Measurements from ENCODE around the gene MBNL2. TPM values are rescaled to one million over a fixed set of nuclear protein-coding genes. Genes with fewer than 3 reads are reported as not detected.

MBNL2 gene
- total RNA-seq, 1 donor from 2014 or later = 78.3 TPM

DNA sequence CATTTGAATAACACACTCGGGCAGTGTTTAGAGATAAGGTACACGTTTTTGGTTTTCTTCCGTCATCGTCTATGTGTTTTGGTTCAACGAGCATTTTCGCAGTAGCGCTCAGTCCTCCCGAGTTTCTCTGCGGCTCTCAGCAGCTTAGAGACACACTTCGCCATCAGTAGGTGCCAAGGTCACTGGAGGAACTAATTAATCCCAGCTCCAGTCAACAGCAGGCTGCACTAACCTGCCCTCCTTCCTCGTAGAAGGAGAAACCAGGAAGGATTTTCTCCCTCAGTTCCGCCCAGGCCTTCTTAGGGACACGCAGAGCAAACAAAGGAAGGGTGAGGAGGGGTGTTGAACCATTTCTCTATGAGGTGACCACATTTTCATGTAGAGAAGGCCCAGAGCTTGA lies 12.6 kb downstream of the MBNL2 start:
- no peak for DNase-seq

DNA sequence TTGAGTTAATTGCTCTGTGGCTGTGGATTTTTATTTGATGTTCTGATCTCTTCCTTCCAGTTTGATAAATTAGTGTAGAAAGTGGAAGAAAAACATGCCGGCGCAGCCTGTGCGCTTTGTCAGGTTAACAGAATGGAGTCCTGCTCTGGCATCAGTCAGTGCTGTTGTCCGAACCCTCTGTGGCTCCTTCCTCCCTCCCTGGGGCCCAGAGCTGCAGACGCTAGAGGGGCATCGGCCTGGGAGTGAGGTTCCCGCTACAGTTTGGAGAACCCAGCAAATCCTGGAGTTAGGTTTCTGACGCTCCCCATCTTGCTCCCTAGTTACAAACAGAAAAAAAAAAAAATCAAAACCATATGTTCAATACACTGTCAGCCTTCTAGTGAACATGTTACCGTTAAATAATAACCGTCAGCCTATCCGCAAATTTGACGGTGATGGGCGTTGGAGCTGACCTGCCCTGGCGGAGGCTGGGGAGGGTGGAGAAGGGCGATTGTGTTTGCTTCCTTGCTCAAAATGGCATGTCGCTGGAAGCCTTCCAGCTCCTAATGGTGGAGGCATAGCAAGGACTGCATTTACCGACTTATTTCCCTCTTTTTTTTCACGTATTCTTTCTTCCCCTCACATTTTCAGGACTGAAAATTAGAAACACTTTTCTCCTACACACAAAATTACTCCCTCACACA lies 13.6 kb downstream of the MBNL2 start:
- DNase-seq = peak; percentile 74

DNA sequence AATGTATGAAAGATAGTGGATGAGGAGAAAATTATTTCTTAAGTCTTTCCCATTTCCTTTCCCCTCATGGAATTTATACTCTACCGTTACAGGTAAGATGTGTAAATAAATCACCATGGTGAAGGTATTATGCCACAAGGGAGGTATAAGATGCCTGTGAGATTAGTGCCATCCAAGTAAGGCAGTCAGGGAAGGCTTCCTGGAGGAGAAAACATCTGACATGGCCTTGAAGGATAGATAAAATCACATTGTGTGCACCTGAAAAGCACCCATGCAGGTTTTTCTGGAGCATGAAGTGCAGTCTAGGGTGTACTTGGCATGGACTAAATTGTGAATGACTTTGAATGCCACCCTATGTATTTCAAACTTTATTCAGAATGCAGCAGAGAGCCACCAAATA lies 15.3 kb downstream of the MBNL2 start:
- no peak for DNase-seq

DNA sequence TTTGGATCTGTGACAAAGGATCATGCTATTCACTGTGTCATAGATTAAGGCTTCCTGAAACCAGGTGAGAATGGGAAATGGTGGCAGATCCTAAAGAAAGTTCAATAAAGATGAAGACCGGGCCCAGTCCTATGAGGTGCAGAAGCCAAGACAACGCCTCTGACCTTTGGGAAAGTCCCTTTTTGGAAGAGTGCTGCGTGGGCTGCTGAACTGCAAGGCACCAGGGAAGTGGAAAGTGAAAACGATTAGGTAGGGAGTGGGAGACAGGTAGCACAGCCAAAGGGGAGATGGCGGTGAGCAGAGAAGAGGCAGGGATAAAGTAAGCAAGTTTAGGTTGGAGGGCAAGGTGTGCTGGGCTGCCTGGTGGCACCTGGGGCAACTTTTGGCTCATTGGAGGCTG lies 16.3 kb downstream of the MBNL2 start:
- no peak for DNase-seq

DNA sequence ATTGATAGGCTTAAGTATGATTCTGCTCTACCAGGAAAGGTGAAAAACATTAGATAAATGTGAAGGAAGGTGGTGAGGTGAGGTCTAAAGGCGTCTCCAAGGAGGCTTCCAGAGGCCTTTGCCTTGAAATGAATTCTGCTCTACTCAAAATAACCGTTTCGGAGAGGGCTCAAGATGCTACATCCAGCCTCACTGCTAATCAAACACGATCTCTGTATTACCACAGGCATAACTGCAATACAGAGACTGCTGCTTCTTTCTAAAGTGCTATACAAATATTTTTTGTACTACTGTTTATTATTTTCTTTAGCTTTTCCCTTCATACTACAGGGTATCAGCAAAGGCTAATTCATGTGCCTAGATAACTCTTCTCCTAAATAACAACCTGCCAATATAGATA lies 16.8 kb downstream of the MBNL2 start:
- DNase-seq = no peak

DNA sequence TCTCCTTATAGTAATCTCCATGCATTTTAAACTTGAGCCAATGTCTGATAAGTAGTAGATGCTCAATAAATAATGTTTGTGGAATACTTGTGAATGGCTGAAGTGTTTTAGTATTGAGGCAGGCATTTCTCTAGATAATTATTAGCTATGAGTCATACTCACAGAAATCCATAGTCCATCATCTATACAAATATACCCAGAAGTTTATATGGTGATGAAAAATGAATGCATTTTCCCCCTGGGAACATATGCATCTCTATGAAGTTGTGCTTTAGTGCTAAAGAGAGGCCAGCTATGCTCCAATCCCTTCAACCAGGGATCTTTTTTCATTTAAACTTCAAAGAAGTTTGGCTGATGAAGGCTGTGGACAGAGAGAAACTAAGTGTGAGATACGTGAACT lies 17.2 kb downstream of the MBNL2 start:
- DNase-seq = no peak

DNA sequence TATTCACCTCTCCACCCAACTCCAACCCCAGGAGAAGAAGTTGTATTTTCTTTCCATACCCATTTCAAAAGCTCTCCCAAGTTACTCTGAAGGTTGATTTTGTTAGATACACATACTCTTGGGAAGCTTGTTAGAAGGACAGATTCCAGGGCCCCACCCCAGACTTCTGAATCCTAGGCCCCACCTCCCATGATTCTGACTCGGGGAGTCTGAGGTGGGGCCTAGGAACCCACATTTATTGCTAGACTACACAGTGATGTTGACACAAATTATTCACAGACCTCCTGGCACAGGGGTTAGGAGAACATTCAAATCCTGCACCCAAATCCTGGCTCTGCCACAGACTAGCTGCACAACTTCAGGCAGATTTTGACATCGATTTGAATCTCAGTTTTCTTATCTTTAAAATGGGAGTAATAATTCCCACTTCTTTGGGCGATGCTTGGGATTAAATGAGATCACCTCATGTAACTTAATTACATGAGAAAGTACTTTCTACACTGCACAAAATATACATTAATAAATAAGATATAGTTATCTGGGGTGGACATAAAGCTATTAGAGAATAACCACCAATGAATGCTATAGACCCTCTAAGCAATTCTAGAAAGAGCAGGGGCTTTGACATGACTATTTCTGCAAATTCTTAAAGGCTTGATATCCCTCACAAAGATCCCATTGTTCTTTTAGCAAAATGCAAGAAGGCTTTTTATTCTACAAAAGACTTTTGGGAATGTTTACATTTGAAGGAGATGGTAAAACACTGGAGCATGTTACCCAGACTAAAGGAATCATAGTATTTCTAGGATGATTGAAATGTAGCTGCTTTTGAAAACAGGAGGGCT lies 18.0 kb downstream of the MBNL2 start:
- no peak for DNase-seq

DNA sequence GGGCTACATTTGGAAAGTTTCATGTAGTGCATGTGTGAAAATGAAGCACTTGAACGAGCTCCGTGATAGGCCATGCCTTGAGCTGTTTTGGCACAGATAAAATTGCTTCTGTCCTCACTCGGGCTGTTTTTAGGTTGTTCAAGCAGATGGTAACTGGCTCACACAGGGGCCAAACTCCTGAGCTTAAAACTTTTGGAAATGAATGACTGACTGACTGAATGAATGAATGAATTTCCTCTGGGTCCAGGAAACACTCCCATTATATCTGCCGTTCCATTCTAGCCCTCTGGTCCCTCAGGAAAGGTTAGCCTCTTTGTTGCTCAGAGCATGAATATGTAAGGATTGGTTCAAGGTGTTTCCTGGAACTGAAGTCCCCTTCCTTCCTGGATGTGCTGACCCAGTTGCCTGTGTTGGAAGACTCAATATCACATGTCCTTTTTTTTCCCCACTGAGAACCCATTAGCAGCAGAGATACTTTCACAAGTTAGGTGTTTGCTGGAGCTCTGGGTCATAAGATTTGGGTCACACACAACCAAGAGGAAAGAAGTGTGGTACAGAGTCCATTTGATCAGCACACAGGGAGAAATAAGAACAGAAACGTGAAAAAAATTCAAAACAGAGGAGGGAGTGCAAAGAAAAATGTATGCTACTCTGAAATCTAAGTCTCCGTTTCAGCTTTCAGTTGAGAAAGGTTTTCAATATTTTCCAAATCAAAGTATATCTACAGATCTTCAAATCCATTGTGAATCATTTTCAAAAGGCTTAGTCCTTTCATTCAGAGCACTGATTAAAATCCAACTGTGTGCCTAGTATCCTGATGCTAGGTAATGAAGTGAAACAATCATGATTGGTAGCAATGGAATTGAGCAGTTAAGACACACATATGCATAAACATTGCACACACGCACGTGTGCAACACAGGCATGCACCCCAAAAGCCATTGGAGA lies 18.9 kb downstream of the MBNL2 start:
- peak; percentile 94 for DNase-seq

DNA sequence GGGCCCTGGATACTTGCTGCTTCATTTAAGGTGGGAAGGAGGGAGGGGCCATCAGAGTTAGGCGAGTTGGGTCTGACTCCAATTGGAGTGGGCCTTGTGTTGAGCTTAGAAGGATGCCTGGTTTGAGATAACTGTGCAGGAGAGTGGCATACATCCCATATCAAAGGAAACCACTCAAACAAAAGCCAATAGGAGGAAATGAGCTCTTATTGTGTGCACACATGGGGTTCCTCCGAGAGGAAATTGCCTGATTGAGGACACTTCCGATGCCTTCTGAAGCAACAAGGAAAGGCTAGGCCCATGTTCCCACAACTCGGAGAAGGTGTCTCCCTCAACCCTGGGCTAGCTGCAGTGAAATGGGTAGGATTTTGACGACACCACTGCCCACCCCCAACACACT lies 19.6 kb downstream of the MBNL2 start:
- DNase-seq = peak; percentile 99

DNA sequence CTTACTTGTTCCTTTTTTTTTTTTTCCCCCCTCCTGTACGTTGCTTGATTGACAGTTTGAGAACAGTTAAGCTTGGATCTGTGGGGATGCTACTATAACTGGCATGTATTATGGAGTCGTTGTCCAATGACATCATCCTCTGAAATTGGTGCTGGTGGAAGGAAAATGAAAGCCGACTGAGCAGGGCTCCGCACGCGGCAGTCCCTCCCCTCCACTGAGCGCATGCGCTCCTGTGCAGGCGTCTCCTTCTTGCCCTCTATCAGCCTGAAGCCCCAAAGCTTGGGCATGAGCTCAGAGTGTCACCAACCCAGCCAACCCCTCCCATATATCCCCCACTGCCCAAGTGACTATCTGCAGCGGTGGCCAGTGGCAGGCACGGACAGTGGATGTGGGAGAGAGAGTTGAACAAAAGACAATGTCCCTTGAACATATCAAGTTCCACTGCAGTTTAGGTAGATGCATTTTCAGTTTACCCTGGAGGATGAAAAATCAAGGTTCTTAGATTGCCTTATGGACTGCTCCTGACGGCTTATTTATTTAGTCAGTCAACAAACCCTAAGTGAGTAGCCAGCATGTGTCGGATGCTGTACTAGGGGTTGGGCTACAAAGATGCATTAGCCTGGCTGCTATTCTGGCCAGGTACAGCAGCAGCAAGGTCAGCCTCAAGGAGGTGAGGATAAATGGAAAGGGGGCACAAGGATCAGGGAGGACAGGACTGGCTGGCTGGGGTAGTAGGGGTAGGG lies 20.8 kb downstream of the MBNL2 start:
- peak; percentile 88 for DNase-seq

DNA sequence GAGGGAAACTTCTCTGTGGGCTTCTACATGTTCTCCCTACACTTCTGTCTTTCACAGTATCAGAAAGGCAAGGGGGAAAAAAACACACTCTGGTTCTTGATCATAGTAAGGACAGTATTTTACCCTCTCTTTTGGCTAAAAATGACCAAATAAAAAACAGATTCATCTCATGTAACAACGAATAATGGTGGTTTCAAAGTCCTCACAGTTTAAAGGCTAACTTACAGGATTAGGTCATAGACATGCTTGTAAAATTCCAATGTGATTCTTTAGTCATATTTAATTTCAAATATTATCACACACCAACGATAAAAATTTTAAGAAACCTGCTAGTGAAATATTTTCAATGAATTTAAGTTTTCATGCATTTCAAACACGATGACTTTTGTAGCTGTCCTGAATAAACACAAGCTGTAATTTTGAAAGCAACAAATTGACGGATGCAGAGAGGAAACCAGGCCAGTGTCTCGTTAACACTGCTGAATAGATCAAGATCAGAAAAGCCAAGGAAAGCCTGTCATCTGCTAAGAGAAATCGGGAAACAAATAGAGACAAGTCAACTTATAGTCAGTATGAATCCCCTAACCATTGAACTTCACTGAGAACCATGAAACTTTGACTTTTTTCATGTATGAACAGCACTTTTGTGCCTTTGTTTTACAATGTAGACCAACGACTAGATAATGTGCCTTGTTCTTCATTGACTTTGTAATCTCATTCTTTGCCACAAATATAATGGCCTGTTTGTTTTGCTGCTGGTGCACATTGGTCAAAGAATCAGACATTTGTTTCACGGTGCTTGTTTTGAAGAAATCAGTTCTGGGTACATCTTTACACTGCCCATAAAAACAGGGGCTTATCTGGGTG lies 22.0 kb downstream of the MBNL2 start:
- peak; percentile 62 for DNase-seq

DNA sequence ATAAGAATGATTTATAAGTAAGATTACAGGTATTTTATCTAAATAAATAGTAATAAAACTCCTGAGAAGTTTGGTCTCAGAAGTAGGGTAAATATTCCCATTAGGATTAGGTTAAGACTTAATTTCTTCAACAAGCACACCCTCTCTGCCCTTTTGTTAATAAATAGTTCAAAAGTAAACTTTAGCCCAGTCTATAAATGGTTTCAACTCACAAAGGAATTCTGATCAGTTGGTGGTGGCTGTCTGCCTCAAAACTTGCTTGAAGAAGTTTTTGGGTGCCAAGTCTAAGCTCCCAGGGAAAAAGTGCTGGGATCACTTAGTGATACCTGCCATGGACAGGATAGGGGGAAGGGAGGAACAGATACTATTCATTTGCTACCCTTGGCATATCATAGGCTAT lies 22.9 kb downstream of the MBNL2 start:
- no peak for DNase-seq

DNA sequence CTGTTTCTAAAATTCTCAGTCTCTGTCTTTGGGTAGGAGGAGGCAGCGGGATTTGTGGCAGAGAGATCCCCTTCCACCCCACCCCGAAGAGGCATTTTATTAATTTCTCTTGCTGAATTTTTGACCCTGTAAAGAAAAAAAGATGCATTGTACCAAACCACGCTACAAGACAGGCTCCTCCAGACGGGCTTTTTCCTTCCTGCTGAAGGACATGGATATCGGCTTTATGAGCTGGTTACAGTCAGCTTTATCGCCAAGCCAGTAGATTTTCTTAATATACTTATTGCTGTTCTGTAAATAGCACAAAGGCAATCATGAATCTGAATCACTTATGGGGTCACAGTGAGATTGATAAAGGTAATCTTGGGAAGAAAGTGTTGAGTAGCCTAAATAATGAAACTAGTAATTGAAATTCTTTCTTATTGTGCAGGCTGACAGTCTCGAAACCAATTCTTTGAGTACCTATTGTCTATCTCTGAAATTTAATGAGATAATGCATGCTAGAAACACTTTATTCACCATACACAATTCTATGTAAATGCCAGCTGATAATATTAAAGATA lies 24.5 kb downstream of the MBNL2 start:
- peak; percentile 56 for DNase-seq

DNA sequence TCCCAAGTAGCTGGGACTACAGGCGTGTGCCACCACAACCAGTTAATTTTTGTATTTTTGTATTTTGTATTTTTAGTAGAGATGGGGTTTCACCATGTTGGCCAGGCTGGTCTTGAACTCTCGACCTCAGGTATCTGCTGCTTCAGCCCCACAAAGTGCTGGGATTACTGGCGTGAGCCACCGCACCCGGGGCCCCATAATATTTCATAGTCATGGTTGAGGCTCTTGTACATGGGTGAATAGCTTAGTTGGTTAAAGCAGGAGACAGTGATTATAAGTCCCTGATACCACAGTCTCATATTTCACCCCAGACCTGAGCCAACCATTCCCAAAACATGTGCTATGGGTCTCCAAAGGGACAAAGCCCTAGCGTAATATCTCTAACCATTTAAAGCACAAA lies 26.1 kb downstream of the MBNL2 start:
- no peak for DNase-seq

DNA sequence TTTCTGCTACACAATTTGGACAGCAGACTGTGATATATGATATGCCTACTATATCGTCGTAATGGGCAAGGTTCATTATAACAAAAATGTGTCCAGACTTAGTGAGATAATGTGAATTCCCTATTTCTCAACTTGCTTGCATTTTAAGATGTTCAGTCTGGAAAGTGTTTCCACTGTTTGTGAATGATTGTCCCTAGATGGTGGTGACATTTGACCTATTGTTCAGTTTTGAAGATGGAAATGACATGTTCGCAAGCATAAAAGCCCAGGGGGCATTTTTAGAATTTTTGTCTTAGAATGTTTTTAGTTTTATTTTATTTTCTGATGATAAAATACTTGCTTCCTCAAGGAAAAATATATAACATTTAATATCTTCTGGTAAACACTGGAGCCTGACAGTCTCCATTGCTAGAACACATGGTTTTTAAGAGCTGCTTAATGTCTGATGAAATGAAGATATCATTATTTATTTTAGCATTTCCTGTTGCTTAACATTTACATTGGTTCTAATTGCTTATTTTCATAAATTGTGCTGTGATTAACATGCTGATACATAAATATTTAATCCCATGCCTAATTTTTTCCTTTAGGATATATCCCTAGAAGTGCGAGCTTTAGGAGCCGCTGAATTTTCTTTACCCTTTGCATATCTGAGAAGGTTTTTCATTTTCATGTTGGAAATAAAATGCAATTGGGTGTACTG lies 27.1 kb downstream of the MBNL2 start:
- no peak for DNase-seq

DNA sequence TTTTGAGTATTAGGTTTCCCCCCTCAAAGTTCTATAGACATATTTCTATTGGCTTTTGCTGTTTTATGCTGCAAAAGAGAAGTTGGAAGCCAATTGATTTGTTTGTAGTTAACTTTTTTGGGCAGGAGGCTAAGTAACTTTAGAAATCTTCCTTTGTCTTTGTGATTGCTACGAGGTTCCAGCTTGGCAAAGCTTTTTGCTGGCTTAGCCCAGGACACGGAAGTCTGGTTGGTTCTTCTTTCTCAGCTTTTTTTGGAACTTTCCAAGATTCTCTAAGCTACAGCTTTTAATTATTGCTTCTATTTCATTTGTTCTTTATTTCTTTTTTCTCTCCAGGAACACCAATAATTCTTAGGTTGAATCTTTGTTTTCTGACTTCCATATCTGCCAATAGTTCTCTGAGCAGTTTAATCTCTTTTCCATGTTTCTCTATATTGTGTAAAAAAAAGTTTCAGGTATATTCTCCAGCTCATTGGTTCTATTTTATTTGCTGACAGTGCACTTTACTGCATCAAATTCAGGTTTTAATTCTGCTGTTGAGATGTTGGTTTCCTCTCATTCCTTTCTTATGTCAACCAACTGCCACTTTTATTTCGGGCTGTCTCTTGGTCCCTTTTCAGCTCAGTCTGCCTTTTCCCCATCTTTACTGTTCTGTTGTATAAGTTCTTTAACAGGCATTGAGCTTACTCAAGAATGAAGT lies 27.8 kb downstream of the MBNL2 start:
- no peak for DNase-seq

DNA sequence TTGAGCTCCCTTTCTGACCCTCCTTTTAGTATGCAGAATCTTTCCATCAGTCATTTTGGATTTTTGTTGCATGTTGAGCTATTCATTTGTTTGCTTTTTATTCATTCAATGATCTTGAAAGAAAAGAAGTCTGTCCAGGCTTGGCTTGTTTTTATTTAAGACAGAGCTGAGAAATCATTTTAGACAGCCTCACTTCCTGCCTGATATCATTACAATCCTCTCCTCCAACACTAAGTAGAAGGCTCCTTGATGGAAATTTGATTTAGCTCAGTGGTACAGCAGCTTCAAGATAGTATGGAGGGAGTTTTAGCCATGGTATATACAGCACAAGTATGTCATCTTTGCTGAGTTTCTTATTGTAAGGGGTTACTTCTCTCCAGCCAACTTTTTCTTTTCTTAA lies 28.4 kb downstream of the MBNL2 start:
- no peak for DNase-seq

DNA sequence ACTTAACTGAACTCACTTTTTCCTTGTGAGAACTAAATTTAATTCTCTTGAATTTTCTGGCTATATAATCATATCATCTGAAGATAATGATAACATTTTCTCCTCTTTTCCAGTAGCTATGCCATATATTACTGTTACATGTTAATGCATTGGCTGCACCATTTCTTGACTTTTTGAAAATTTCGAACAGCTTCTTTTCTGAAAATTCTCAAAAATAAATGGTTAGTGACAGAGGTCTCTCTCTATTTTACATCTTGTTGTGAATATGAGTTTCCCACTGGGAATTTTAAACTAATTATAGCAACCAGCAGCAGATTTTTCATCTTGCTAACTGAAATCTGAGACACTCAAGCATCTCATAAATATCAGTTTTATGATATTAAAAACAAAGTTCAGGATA lies 30.6 kb downstream of the MBNL2 start:
- DNase-seq = no peak

DNA sequence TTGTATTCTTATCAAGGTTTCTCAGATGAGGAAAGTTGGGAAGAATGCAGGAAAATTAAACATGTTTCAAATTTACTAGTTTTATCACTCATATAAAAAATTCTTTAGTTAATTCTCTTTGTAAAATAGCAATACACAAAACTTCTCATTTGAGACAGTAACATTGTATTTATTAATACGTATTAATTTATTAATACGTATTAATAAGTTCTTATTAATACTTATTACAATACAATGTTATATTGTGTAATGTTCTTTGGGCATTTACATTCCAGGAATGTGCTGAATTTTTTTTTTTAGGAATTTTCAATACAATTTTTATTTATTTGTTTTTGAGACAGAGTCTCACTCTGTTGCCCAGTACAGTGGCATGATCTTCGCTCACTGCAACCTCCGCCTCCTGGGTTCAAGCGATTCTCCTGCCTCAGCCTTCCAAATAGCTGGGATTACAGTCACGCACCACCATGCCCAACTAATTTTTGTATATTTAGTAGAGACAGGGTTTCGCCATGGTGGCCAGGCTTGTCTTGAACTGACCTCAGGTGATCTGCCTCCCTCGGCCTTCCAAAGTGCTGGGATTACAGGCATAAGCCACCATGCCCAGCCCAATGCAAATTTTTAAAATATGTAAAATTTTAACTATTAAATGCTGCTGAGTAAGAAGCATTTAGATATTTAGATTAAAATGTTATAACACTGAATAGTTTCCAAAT lies 31.6 kb downstream of the MBNL2 start:
- no peak for DNase-seq

Data from dermis blood vessel endothelial cell (primary cell).